Endothelial cell of umbilical vein (primary cell): ENCODE measurements around the gene PKDCC.

ENCODE experiments used
- CTCF ChIP-seq, 2 donors: IDR thresholded peaks; 1 replicate in 1 of 2; 2 replicates in 1 of 2; pipeline ENCODE4 v1.5.1; 2011; ENCODE audit warnings: low read length in 2 of 2, mild to moderate bottlenecking in 2 of 2, moderate library complexity in 2 of 2, control low read depth in 1 of 2, inconsistent platforms in 1 of 2, low read depth in 1 of 2; ENCODE audit not compliant: insufficient read depth in 1 of 2; ENCODE audit errors: extremely low read depth in 1 of 2
- EZH2 ChIP-seq: IDR thresholded peaks from 2 replicates; pipeline ENCODE4 v1.6.1; 2012; ENCODE audit warnings: borderline replicate concordance, low read depth, mild to moderate bottlenecking, moderate library complexity, low read length, inconsistent platforms; ENCODE audit not compliant: severe bottlenecking
- JUN ChIP-seq: IDR thresholded peaks from 2 replicates; pipeline ENCODE4 v1.6.1; 2011; ENCODE audit warnings: borderline replicate concordance, low read depth; ENCODE audit not compliant: insufficient read length, insufficient read depth
- POLR2A ChIP-seq: IDR thresholded peaks from 2 replicates; pipeline ENCODE4 v1.6.1; 2012; ENCODE audit warnings: low read depth, mild to moderate bottlenecking, control low read depth, low read length
- POLR2AphosphoS5 ChIP-seq: IDR thresholded peaks from 2 replicates; pipeline ENCODE4 v1.6.1; 2012; ENCODE audit warnings: low read depth, mild to moderate bottlenecking, control low read depth, low read length, moderate library complexity; ENCODE audit not compliant: insufficient read depth

- no peak for TF ChIP-seq EZH2
- TF ChIP-seq CTCF (IDR thresholded peaks at IDR 0.05; ENCODE audit: extremely low read depth in 1 of 2, insufficient read depth in 1 of 2, low read depth in 1 of 2, low read length in 2 of 2) = no peak
- TF ChIP-seq POLR2A = no peak
- TF ChIP-seq POLR2AphosphoS5 = no peak
- TF ChIP-seq JUN = no peak
Measured at GRCh38 chr2:42043789-42044394, 3.9 kb upstream of the PKDCC start.
